RCC 7860 (cell line): ENCODE results near the gene EHBP1.

ENCODE experiments used
- DNase-seq: peaks from one replicate; pipeline ENCODE4 v3.0.0-alpha.2; 2015; ENCODE audit warnings: low spot score
- FAIRE-seq: peaks from 2 replicates; lab custom pipeline; 2012; peaks lifted over from hg19 to GRCh38; lab: Jason Lieb, UNC

Gene EHBP1

DNA sequence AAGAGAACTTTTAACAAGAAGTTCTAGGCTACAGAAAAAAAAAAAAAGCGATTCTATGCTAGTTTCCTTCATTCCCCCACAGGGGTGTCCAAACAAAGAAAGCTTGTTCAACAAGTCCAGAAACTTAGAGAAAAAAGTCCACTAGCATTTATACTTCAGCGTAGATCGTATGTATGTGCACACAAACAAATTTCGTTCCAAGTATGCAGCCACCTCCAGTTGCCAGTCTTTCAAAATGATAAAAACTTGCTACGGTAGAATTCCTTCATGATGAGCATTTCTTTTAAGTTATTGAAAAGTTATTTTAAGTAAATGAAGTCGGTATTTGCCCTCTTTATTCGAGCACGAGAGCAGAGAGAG, 341.4 kb downstream of the EHBP1 start:
- FAIRE-seq (no peak), DNase-seq (no peak)

DNA sequence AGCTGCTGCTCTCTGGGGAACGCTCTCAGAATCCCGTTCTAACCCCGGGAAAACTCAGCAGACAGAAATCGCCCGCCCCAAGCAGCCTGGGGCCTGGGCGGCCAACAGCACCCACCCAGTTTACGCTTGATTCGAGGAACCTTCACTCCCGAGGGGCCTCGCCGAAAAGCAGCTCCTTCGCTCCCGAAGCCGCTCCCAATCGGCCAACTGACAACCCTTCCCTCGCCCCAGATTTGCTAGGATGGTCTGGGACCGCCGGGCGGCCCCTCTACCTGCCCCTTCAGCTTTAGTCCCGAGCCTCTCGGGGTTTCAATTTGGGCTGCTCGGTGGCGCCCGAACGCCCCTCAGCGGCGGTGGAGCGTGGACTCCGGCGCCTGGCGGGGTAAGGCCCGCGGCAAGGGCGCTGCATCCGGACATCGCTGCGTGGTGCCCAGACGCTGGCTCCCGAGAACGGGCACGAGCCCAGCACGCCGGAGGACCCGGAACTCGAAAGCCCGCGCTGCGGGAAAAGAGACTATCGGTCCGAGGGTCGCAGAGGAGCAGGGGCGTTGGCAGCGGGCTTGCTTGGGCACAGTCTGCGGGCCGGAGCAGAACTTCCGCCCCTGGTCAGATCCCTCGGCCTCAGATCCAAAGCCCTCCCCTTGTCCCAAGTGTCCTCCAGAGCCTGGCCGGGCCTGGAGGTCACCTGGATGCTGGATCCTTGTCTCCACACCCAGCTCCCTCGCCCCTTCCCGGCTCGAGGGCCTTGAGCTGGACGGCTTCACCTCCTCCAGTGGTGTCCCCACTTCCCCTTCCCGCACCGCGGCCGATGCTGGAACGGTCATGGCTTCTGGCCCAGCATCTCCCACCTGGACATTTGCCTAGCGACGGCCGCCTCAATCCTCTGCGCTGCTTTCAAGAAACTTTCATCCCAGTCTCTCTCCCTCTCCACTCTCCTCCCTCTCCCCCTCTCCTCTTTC, 342.1 kb downstream of the EHBP1 start:
- DNase-seq (no peak), FAIRE-seq (no peak)

DNA sequence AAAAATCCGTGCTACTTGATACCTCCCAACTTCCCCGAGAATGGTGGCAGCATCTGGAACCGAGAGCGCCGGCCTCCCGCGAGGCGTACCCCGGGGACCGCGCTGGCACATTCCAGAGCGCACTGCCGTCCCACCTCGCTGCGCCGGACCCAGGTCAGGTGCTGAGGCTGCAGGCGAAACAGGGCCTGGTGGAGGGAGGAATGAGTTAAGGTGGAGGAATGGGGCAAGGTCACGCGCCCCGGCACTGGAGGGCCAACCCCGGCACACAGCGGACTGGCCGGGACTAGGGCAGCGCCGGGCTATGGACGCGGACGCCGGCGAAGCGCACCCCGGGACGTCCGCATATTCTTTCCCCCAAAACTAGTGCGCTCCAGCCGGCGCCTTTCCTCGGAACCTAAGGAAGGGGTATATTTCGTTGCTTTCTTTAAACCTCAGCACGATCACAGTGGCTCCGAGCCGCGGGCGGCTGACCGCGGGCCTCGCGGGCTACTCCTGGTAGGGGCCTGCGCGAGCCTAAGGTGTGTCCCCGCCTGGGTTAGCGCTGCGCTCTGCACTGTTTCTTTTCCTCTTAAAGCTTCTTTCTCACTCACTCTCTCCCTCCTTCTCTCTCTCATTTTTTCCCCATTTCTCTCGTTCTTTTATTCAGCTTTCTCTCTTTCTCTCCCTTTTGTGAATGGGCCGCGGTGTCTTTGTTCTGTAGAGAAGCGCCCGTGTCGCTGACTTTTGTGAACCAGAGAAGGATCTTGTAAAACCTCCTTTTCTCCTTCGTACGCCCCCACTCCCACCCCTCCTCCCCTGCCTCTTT, 343.1 kb downstream of the EHBP1 start:
- no peak for FAIRE-seq

DNA sequence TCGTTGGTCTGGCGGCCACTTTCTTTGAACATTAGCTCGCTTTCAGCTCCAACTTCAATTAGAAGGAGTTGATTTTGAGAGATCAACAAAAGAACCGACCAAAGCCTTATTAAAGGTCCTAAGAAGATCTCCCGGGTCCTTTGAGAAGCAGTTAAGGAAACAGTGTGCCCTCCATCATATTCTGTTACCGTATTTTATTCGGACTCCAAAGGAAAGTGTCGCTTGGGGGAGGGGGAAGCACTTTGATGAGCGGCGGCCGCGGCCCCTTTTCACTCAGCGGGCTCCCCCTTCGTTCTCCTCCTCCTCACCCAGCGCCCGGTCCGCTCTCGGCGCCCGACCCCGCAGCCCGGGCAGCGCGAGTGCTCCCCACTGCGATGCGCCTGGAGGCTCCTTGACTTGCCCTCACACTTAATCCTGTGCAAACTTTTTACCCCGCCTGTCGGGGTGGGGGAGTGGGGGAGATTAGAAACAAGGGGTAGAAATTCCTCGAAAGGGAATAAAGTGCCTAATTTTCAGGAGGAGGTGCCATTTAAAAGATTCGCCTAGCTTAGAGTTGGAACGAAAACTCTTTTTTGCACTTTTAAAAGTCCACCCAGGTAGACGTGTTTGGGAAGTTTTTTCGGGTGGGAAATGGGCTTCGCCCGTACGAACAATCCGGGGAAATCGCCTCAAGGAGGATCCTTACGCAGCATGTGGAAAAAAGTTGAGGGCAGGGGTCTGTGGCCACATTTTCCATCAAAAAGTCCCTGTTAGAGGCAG, 343.9 kb downstream of the EHBP1 start:
- no peak for FAIRE-seq
- no peak for DNase-seq

More for the DNA sequence above, 343.1 kb downstream of the EHBP1 start:
- DNase-seq = no peak

DNA sequence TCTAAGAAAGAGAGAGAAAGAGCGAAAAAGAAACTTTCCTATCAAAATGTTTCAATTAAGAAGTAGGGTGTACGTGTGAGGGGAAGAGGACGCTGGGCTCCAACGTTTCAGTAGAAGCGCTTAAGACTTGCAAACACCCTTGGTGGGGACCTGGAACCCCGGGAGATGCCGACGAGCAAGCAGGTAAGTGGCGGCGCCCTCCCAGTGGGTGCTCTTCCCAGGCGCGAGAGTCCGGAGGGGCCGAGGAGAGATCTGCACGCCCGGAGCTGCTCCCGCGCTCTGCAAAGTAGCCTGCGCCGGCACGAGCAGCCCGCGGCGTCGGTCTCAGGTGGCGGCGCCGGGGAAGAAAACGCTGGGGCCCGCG, 344.4 kb downstream of the EHBP1 start:
- no peak for FAIRE-seq
- no peak for DNase-seq

DNA sequence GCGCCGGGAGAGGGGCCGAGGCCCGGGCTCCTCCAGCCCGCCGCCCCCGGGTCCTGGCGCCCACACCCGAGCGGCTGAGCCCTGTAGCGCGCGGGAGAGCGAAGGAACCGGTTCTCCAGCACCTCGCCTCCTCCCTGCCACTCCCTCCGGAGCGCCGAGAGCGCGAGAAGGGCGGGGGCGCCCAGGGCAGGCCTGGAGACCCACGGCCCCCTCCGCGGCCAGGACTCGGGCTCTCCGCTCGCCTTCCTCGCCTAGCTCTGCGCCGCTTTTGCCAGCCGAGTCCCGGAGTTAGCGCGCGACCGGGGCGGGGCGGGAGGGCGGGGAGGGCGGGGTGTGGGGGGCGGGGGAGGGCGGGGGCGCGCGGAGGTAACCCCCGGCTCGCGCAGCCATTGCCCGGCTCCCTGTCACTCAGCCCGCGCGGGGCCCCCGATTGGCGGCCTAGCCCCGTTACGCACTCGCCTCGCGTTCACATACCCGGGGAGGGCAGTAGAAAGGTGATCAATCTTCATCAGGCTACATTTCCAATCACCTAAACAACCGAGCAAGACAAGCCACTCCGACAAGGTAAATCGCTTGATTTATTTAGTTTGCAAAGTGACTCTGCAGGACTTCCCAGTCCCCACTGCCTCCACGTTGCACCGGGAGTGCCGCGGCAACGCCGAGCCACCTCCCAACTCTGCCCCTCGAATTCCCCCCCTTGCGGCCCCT, 345.0 kb downstream of the EHBP1 start, which contains the start of gene OTX1:
Gene OTX1 (plus strand): TSS at position 497 of the 708 bp plus-strand sequence. CDS start 2,161 bp downstream, outside the sequence.
- FAIRE-seq (no peak), DNase-seq (peak; percentile 68)

DNA sequence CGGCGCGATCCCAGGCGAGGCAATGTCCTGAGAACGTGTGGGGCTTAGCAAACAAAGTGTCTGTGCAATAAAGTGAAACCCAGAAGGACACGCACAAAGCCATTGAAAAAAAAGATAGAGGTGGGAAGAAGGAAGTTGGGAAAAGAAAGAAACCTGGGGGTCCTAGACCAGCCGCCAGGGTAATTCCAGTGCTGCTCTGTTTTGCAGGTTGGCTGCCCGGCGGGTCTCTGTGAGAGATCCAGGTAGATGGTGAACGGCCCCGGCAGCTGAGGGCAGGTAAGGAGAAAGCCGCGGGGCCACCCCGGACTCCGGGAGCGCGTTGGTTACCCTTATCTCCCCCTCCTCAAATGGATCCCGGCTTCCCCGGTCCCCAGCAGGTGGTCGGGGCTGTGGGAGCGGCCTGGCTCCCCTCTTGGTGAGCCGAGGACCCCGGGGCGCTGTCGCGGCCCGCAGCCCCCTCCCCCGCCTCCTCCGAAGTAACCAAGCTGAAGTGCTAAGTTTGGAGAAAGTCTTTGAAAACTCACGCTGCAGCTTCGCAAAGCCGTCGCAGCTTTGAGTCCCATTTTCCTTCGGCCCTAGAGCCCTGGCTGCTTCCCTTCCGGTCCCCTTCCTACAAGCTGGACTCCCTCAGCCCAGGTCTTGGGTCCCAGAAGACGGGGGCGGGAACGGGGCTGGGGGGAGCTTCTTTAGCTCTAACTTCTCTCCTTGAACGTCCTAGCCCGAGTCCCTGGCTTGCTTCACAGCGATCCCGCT, 345.7 kb downstream of the EHBP1 start:
- FAIRE-seq = no peak

DNA sequence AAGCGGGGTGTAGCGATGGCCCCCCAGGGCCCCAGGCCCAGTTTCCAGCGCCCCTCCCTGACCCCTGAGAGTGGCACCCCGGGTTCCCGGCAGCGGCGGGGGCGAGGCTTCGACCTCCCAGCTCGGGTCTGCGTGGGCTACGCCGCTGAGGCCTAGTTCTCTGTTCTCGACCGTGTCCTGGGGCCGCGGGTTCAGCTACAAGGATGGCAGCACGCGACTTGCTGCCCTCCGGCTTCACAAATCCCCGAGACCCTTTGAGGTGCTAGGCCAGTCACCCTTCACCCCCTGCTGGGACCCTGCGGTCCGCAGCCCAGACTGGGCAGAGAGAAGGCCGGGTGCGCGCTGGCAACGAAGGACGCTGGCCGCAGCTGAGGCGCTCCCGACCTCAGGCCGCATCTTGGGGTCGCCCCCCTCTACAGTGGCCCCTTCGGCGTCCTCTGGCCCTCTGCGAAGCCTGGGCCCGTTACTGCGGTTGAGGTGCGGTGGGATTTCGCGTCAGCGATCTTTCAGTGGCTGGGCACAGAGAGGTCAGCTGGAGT, 346.4 kb downstream of the EHBP1 start:
- no peak for DNase-seq
- FAIRE-seq = no peak

More for the DNA sequence above, 345.7 kb downstream of the EHBP1 start:
- no peak for DNase-seq

DNA sequence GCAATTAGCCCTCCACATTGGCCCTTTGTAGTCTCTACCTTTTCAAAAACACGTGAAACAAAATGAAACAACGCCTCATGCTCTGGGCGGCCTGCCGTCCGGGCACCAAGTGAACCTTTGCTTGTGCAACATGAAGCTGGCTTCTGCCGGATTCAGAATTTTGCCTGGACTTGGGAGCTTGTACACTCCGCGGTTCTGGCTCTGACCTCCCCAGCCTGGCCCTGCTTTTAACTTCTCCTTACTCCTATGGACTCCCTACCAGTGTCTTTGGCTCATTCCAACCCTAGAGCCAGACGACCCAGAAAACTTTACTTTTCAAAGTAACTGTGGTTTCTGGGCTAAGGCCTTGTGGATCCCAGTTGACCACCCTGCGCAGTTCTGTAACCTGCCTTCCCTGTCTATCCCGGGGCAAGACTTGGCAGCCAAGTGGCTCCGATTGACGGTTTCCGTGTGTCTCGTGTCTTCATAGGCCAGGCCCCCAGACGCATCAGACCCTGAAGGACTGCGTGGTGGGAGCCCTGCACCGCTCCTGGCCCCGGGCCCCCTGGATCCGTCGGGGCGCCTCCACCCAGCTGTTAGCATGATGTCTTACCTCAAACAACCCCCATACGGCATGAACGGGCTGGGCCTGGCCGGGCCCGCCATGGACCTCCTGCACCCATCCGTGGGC, 347.0 kb downstream of the EHBP1 start:
- FAIRE-seq = no peak
- no peak for DNase-seq

DNA sequence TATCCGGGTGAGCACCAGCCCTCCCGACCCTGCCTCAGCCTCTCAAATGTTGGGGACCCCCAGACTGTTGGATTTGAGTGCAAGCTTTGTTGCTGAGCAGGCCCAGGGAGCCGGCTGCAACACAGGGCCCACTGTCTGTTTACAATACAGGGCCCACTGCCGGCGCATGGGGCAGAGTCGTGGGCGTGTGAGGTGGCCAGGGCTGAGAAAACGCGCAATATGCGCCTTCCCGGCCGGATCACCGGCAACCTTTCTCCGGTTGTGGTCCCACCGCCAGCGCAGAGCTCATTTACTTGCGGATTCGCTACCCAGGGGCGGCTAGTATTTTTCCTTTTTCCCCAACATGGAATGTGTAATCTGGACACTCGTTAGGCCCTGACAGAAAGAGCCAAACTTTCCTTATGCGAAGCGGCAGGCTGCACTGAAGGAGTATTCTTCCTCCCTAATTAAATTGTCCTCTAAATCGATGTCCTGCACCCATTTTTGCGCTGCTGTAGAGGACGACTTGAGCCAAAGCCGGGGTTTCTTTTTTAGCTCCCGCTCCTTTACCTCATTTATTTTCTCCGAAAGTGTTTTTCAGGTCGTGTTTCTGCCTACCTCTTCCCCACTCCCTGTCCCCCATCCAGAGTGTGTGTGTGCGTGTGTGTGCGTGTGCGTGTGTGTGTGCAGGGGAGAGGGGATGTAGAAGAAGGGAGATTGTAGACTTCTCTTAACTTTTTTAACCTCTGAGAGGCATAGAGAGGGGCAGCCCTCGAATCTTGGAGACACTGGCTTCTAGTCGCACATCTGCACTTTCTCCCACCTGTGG, 347.8 kb downstream of the EHBP1 start:
- FAIRE-seq (no peak), DNase-seq (no peak)

DNA sequence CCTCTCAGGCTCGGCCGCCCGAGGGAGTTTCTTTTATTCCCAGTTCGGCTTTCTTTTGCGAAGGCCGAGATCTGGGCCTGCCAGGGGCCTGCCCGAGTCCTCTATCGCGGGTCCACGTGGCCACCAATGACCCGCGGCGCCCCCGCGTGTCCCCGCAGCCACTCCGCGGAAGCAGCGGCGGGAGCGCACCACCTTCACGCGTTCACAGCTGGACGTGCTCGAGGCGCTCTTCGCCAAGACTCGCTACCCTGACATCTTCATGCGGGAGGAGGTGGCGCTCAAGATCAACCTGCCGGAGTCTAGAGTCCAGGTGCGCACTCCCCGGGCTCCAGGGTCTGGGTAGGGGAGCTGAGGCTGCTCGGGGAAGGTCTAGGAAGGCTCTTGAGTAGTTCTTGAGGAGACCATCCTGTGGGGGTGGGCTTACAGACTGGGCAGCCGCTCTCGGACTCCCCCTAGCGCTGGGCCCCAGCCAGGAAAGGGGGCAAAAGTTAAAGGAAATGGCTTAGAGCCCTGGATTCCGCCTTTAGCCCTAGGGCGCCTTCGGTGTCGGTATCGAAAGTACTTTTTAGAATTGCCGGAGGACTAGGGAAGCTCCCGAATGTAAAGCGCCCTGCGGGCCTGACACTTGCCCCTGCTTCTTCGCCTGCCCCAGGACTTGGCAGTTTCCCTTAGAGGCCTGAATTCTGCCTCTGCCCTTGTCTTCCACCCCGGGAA, 348.5 kb downstream of the EHBP1 start:
- no peak for DNase-seq
- no peak for FAIRE-seq

DNA sequence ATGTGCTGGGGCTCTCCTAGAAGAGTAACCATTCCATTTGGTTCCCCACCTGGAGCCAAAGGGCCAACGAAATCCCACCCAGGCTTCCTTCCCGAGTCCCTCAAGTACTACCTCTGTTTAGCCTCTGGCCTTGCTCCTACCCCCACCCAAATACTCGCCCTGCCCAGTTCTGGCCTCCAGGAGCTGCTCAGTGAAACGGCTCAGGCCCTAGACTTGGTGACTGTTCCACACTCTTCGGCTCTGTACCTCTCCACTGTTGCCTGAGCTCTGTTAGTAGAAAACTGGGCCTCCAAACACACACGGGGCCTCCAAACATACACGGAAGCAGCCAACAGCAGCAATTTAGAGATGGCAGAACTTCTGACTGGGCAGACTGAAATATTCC, 349.3 kb downstream of the EHBP1 start:
- DNase-seq (no peak), FAIRE-seq (no peak)

DNA sequence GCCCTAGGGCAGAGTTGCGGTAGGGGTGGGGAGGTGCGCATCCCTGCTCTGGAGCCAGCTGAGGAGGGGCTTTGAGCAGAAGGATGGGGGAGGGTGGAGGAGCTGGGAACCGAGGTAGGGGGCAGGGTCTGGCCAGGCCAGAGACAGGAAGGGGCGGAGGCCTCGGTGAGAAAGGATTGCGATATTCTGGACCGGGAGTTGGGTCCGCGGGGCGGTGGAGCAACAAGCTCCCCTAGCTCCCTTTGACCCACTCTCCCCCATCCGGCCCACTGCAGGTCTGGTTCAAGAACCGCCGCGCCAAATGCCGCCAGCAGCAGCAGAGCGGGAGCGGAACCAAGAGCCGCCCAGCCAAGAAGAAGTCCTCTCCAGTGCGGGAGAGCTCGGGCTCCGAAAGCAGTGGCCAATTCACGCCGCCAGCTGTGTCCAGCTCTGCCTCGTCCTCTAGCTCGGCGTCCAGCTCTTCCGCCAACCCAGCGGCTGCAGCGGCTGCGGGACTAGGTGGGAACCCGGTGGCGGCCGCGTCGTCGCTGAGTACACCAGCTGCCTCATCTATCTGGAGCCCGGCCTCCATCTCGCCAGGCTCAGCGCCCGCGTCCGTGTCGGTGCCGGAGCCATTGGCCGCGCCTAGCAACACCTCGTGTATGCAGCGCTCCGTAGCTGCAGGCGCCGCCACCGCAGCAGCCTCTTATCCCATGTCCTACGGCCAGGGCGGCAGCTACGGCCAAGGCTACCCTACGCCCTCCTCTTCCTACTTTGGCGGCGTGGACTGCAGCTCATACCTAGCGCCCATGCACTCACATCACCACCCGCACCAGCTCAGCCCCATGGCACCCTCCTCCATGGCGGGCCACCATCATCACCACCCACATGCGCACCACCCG, 350.0 kb downstream of the EHBP1 start:
- DNase-seq = no peak
- FAIRE-seq = no peak

DNA sequence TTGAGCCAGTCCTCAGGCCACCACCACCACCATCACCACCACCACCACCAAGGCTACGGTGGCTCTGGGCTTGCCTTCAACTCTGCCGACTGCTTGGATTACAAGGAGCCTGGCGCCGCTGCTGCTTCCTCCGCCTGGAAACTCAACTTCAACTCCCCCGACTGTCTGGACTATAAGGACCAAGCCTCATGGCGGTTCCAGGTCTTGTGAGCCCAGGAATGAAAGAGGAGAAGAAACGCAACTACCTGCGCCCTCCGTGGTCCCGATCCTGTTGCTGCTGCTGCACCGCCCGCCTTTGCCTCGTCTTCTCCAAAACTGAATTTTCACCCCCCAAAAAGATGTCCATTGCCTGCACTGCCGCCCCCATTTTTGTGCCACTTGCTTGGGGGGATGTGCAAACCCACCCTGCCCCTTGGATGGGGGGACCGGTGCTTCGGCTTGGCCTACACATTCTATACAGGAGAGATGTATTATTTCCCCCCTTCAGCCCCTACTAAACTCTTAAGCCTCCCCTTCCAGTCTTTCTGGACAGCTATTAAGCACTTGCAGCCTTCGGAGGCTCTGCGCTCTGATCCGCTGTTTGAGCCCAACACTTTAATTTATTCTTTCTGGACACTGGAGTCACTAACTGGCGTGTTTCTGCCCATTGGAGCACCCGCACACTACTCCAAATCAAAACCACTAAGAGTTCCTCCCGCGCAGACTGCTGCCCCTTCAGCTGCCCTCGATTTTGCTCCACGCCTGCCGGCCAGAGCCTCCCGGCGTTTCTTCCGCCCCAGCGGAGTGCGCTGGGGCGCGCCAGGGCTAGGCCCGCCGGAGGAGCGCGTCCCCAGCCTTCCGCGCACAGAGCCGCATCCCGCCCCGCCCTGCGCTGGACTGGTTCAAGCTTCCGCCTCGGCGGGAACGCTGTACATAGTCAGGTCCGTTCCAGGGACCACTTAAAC, 350.9 kb downstream of the EHBP1 start:
- no peak for DNase-seq
- FAIRE-seq = no peak
